Measurements from ENCODE around the gene ABCC1. TPM values are rescaled to one million over a fixed set of nuclear protein-coding genes. Genes with fewer than 3 reads are reported as not detected.

Gene ABCC1
- total RNA-seq, 1 donor from 2014 or later, result 53.7 TPM

- H3K36me3 Mint-ChIP-seq, result peaks cover 28% of the 10 kb centered on the region
- no peaks in the 10 kb centered on the region for H3K4me1 Mint-ChIP-seq (ENCODE audit: unreplicated experiment)
- no peak overlapping the region for H3K4me3 Mint-ChIP-seq
- H3K27ac Mint-ChIP-seq, result no peak overlapping the region
- no peak for DNase-seq (ENCODE audit: extremely low spot score, unreplicated experiment)
- no peaks in the 10 kb centered on the region for H3K9me3 Mint-ChIP-seq
- H3K27me3 Mint-ChIP-seq, result no peaks in the 10 kb centered on the region
- no peak for TF ChIP-seq CTCF (conservative IDR thresholded peaks at IDR 0.05)
Observed at GRCh38 chr16:16063683-16064082, 114.3 kb downstream of the ABCC1 start.

GRCh38 chr16:16064874-16065384, 115.5 kb downstream of the ABCC1 start:
- H3K27me3 Mint-ChIP-seq, result no peaks in the 10 kb centered on the region
- peaks cover 28% of the 10 kb centered on the region for H3K36me3 Mint-ChIP-seq
- no peak for DNase-seq (ENCODE audit: extremely low spot score, unreplicated experiment)
- H3K9me3 Mint-ChIP-seq, result no peaks in the 10 kb centered on the region
- no peak overlapping the region for H3K4me3 Mint-ChIP-seq
- no peaks in the 10 kb centered on the region for H3K4me1 Mint-ChIP-seq (ENCODE audit: unreplicated experiment)
- H3K27ac Mint-ChIP-seq, result no peak overlapping the region
- no peak for TF ChIP-seq CTCF (conservative IDR thresholded peaks at IDR 0.05)

GRCh38 chr16:16067127-16067526, 117.7 kb downstream of the ABCC1 start:
- Mint-ChIP-seq H3K27me3 (no peaks in the 10 kb centered on the region), H3K36me3 (peaks cover 34% of the 10 kb centered on the region), H3K9me3 (no peaks in the 10 kb centered on the region), H3K27ac (no peak overlapping the region), H3K4me1 (ENCODE audit: unreplicated experiment) (no peaks in the 10 kb centered on the region), H3K4me3 (no peak overlapping the region)
- no peak for DNase-seq (ENCODE audit: extremely low spot score, unreplicated experiment)
- no peak for TF ChIP-seq CTCF (conservative IDR thresholded peaks at IDR 0.05)

GRCh38 chr16:16071631-16072244, 122.3 kb downstream of the ABCC1 start:
- no peak for DNase-seq (ENCODE audit: extremely low spot score, unreplicated experiment)
- Mint-ChIP-seq H3K36me3 (peaks cover 15% of the 10 kb centered on the region), H3K4me3 (no peak overlapping the region), H3K27me3 (no peaks in the 10 kb centered on the region), H3K27ac (no peak overlapping the region), H3K9me3 (no peaks in the 10 kb centered on the region), H3K4me1 (ENCODE audit: unreplicated experiment) (peaks cover 12% of the 10 kb centered on the region)
- no peak for TF ChIP-seq CTCF (conservative IDR thresholded peaks at IDR 0.05)

GRCh38 chr16:16073001-16073545, 123.7 kb downstream of the ABCC1 start:
- H3K4me3 Mint-ChIP-seq, result no peak overlapping the region
- peaks cover 15% of the 10 kb centered on the region for H3K36me3 Mint-ChIP-seq
- no peak for DNase-seq (ENCODE audit: extremely low spot score, unreplicated experiment)
- no peak for TF ChIP-seq CTCF (conservative IDR thresholded peaks at IDR 0.05)
- H3K27me3 Mint-ChIP-seq, result no peaks in the 10 kb centered on the region
- H3K9me3 Mint-ChIP-seq, result no peaks in the 10 kb centered on the region
- H3K4me1 Mint-ChIP-seq (ENCODE audit: unreplicated experiment), result peaks cover 12% of the 10 kb centered on the region
- no peak overlapping the region for H3K27ac Mint-ChIP-seq
